ENCODE results near the gene NKPD1.

DNA sequence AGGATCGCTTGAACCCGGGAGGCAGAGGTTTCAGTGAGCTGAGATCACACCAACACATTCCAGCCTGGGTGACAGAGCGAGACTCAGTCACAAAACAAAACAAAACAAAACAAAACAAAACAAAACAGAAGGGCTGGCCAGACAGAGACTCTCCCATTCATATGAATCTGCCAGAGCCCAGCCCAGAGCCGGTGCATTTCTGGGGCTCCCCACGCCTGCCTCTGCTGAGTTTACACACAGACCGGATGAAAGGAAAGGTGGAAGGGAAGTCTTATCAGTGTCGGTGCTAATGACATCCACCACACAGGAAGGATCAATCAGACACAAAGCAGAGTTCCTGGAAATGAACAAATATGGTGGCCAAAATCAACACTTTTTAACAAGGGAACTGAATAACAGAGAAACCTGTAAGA, 10.4 kb upstream of the NKPD1 start:
- TF ChIP-seq CTCF (IDR thresholded peaks at IDR 0.05) (no peak), POLR2A (IDR thresholded peaks at IDR 0.05) (no peak)
